DMS53 (cell line): ENCODE results near the gene CYP19A1.

Experiments used
- DNase-seq: peaks from one replicate; lab custom pipeline; 2025; lab: John Stamatoyannopoulos, UW

CYP19A1 gene

GRCh38 chr15:51359981-51360380 lies 21.6 kb upstream of the CYP19A1 start:
- no peak for DNase-seq

DNA sequence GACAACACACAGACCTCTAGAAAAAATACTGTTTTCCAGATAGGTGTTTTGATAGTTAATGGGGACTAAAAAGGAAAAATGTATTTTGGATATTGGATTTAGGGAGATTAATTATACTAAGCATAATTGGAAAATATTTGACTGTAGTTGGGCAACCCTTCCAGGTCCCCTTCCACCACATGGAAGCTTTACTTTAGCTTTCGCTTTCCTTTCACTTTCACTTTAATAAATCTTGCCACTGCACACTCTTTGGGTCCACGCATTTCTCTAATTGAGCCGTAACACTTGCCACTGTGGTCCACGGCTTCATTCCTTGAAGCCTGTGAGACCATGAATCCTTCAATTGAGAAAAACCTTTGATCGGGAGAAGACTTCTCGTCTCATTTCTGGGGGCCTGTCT lies 18.6 kb upstream of the CYP19A1 start:
- DNase-seq, result peak; percentile 6

- DNase-seq, result no peak
These were observed 17.8 kb upstream of the CYP19A1 start for GRCh38 chr15:51356147-51356546.

DNA sequence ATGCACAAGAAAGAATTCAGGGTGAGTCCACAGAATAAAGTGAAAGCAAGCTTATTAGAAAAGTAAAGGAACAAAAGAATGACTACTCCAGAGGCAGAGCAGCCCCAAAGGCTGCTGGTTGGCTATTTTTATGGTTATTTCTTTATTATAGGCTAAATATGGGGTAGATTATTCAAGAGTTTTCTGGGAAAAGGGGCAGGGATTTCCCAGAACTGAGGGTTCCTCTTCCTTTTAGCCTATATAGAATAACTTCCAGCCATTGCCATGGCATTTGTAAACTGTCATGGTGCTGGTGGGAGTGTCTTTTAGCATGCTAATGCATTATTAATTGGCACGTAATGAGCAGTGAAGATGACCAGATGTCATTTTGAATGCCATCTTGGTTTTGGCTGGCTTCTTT lies 16.7 kb upstream of the CYP19A1 start:
- no peak for DNase-seq

DNA sequence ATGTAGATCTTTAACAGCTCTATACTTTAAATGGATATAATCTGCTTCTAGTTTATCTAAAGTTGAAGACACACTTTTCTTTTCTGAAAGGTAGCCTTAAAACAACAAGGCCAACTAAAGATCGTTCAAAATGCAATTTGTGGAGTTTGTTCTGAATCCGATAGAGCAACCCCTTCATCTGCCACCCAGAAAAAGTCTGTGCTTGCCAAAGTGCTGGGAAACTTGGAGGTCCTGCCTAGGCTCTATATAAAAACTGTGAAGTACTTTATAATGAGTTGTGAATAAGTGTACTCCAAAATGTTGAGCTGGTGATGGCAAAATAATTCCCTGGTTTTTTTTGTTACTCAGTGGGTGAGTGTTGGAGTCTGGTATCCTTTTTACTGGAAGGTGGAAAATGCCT lies 15.6 kb upstream of the CYP19A1 start:
- no peak for DNase-seq

DNA sequence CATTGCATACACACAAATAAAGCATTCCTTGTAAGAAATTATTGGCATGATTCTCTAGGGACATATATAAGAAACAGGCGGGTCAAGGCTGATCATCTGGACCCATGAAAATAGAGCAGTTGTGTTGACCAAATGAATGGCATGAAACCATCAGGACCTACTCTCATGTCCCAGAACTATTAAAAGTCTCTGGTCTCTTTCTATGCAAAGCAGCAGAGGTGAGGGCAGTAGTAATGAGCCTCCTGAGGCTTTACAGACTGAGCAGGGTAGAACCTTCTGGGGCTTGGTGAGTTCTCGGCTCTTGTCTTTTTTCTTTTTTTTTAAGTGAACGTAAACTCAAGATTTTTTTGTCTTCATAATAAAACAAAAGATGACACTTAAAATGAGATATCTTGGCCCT lies 12.3 kb upstream of the CYP19A1 start:
- no peak for DNase-seq

GRCh38 chr15:51349156-51349844 lies 10.9 kb upstream of the CYP19A1 start:
- DNase-seq, result no peak

DNA sequence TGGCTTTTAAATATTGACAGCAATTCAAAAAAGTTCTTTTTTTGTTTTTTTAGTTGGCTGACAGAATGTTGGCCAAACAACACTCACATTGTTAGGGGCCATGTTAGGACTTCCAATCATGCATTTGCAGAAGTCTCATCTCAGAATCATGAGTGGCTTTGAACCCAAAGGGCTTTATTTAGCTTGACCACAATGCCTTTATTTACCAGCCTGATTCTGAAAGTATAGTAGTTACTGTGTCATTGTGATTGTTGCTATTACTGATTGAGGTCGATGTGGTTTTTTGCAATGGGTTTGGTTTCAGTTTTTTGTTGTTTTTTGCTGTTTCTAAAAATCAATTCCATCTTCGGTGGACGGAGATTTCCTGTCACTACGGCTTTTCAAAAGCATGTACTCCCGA lies 10.3 kb upstream of the CYP19A1 start:
- DNase-seq, result no peak

DNA sequence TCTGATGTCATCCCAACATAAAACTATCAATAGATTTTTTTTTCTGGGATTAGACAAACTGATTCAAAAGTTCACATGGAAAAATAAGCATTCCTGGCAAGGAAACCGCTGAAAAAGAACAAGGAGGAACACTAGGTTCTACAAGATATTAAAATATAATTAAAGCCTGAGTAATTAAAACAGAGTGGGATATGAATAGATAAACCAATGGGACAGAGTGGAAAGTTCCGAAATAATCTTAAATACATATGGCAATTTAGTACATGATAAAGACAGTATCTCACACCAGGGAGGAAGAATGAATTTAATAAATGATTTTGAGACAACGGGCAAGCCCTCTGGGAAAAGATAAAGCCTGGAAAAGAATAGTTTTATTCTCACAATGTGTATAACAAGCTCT lies 7.7 kb upstream of the CYP19A1 start:
- no peak for DNase-seq

DNA sequence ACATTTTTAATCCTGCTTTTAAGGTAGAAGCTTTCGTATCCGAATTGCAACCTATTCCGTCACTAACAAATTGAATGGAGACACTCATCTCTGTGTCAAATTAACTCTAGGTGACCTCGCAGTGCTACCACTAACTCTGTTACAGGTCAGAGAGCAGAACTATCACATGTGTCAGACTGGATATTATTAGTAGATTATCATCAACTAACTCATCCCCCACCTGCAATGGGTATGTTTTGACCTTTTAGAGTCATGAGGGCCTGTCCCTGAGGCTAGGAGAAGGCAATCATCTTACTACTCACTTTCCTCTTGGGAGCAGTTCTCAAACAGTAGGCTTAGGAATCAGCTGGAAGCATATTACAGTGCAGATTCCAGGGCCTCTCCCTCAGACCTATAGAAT lies 5.1 kb upstream of the CYP19A1 start:
- no peak for DNase-seq

GRCh38 chr15:51342227-51342999 lies 4.0 kb upstream of the CYP19A1 start:
- DNase-seq, result no peak

GRCh38 chr15:51341366-51342226 lies 3.2 kb upstream of the CYP19A1 start, which contains the start of gene GLDN:
TSS of gene GLDN (plus strand) at chr15:51341655. CDS start at chr15:51341685, 30 bp downstream.
- peak; percentile 69 for DNase-seq

DNA sequence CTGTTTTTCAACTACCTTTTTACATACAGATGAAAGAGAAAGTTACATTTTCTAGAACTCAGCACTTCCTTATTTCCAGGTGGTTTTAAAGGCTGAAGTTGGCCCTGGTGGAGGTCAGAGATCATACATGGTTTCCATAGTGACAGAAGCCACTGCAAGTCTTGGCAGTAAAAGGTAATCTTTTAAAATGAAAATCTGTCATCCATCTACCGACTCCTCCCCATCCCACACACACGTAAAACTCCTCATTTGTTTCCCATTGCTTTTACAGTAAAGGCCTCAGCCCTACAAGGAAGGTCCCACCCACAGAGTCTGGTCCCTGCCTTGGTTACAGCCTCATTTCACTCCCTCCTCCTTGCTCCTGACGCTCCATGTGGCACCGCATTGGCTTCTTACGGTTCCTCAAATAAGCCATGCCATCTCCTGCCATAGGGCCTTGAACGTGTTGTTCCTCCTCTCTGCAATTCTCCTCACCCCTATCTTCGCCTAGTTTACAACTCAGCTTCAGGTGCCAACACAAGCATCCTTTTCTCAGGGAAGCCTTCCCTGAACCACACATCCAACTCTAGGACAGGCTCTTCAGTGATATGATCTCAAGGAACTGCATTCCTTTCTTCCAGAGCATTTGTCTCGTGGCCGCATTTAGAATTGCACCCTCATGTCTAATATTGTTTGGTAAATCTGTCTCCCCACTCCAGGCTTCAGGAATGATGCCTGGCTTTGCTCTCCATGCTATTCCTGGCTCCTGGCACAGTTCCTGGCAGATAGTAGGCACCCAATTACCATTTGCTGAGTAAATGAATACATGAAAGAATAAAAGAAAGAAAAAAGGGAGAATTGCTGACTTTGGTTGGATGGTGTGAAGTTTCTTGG lies 2.6 kb downstream of the CYP19A1 start:
- DNase-seq, result no peak

- DNase-seq, result no peak
These were observed 3.3 kb downstream of the CYP19A1 start for GRCh38 chr15:51335087-51335486.

GRCh38 chr15:51334011-51334451 lies 4.4 kb downstream of the CYP19A1 start:
- peak; percentile 57 for DNase-seq

- no peak for DNase-seq
These were observed 4.8 kb downstream of the CYP19A1 start for GRCh38 chr15:51333571-51333970.

GRCh38 chr15:51332206-51333147 lies 5.9 kb downstream of the CYP19A1 start:
- DNase-seq, result no peak

GRCh38 chr15:51331141-51331540 lies 7.3 kb downstream of the CYP19A1 start:
- DNase-seq, result no peak

GRCh38 chr15:51328926-51329325 lies 9.5 kb downstream of the CYP19A1 start:
- DNase-seq, result no peak

DNA sequence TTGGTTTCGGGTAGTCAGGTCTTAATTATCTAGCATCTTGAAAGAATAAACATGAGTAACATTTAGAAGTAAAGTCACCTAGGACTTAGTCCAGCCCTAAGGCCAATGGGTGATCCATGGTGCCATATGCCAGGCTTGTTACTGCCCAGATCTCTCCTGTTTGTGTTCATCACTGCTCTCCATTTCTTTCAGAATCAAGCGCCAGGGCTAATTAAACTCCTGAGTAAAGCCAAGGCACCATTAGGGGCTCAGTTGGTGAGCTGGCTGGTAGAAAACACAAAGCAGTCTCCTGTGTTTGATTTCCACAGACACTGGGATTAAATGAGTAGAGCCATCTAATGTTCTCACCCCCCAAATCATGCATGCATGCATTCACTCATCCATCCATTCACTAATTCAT lies 11.3 kb downstream of the CYP19A1 start:
- DNase-seq, result no peak
